Endodermal cell (in vitro differentiated cells): ENCODE measurements around the gene PTPRN2. TPM values are rescaled to one million over a fixed set of nuclear protein-coding genes. Genes with fewer than 3 reads are reported as not detected.

Experiments used
- DNase-seq: peaks from one replicate; pipeline ENCODE4 v3.0.0-alpha.2; 2017
- H3K27ac ChIP-seq: 2 replicates; pipeline ENCODE4 v1.5.1; 2013; ENCODE audit warnings: mild to moderate bottlenecking, low read depth, low read length, moderate library complexity
- H3K27me3 ChIP-seq: 2 replicates; pipeline ENCODE4 v1.6.1; 2013; ENCODE audit warnings: mild to moderate bottlenecking, low read length, moderate library complexity; ENCODE audit not compliant: insufficient read depth, control insufficient read depth, poor library complexity, severe bottlenecking
- H3K36me3 ChIP-seq: 2 replicates; pipeline ENCODE4 v1.7.0; 2013; ENCODE audit warnings: mild to moderate bottlenecking, low read length, moderate library complexity; ENCODE audit not compliant: control insufficient read depth, insufficient read depth
- H3K4me1 ChIP-seq: one replicate; pipeline ENCODE4 v1.7.0; 2013; ENCODE audit warnings: low read length; ENCODE audit not compliant: control insufficient read depth, insufficient read depth
- H3K4me3 ChIP-seq: 2 replicates; pipeline ENCODE4 v1.5.1; 2013; ENCODE audit warnings: mild to moderate bottlenecking, low read length, moderate library complexity
- H3K9ac ChIP-seq: 2 replicates; pipeline ENCODE4 v1.6.1; 2013; ENCODE audit warnings: mild to moderate bottlenecking, low read length, moderate library complexity; ENCODE audit not compliant: poor library complexity, severe bottlenecking; ENCODE audit errors: extremely low read depth
- H3K9me3 ChIP-seq: 2 replicates; pipeline ENCODE4 v1.6.1; 2013; ENCODE audit warnings: mild to moderate bottlenecking, low read length, moderate library complexity; ENCODE audit not compliant: control insufficient read depth
- H3K27ac Mint-ChIP-seq: 2 replicates; pipeline ENCODE4 v1.8.0; 2020; ENCODE audit warnings: mixed read lengths
- H3K27me3 Mint-ChIP-seq: 2 replicates; pipeline ENCODE4 v1.8.0; 2021; ENCODE audit warnings: mild to moderate bottlenecking, mixed read lengths; ENCODE audit not compliant: insufficient read depth
- H3K36me3 Mint-ChIP-seq: 2 replicates; pipeline ENCODE4 v1.8.0; 2020; ENCODE audit warnings: low read depth, mixed read lengths
- H3K4me1 Mint-ChIP-seq: 2 replicates; pipeline ENCODE4 v1.8.0; 2020; ENCODE audit warnings: mixed read lengths
- H3K4me3 Mint-ChIP-seq: 2 replicates; pipeline ENCODE4 v1.8.0; 2020; ENCODE audit warnings: mild to moderate bottlenecking, moderate library complexity, mixed read lengths
- H3K9me3 Mint-ChIP-seq: 2 replicates; pipeline ENCODE4 v1.8.0; 2020; ENCODE audit warnings: mild to moderate bottlenecking, mixed read lengths
- WGBS, 2 experiments: methylation state at CpG; one replicate each; pipeline versions ENCODE4 v1.1.5 to v1.1.7; 2013; ENCODE audit warnings: missing lambda C conversion rate in 2 of 2, mixed read lengths in 1 of 2; ENCODE audit not compliant: insufficient coverage in 1 of 2, insufficient read length in 1 of 2; 5-methylcytosine and 5-hydroxymethylcytosine counted together
- total RNA-seq, 2 donors: library from RNA; stranded (reverse); fragmentation: NEBNext Ultra II Directional in 1 of 2; extraction: Animal tissue kit (Norgen Biotek cat#: 25700) in 1 of 2; gene quantifications; 2 replicates in 1 of 2; 3 replicates in 1 of 2; pipeline ENCODE4 v1.2.1, GENCODE V29; 2021
- TF ChIP-seq, protein P1 (sequence below): fragments of 200-600 bp; sonication (generic); conservative IDR thresholded peaks from 2 replicates; pipeline ENCODE4 v1.5.0; 2021; ENCODE audit warnings: antibody characterized with exemption, mild to moderate bottlenecking

Gene PTPRN2
- total RNA-seq, 2 donors from 2014 or later, result 0.69 to 1.2 TPM

- WGBS, 2 experiments, result 82 to 100% methylated on average over 1 to 11 of the region's 11 CpGs
Observed at GRCh38 chr7:157620616-157621015, 967.0 kb downstream of the PTPRN2 start.

DNA sequence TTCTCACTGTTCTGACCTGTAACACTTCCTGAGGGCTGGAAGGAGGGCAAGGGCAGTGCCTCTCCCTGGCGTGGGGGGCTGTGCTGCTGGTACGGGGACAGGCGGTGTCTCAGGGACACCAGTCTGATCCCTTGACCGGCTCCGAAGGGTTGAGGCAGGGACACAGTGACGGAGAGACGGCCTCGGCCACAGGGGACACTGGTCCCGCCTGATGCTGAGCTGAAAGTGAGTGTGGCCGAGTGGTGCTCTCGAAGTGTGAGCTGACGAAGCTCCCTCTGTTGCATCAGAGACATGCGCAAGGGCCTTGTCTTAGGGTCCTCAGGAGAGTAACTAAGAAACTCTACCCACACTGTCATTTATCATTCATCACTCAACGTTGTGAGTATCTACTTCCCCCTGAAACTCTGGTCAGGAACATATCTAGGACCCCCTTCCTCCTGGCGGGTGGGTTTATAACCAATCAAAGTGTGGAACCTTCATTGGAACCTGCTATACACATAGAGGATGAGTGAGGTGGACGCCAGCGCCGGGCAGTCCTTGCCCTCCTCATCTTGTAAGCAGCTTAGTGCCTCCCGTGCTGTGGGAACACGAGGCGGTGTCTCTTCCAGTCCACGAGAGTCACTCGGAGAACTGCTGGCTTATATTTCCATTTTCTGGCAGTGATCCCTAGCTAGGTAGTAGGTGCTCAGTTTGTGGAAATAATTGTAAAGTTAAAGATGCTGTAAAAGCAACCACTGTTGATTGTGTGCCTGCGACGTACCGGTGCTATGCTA is 967.7 kb downstream of the PTPRN2 start:
- Histone ChIP-seq H3K36me3 (no peaks in the 10 kb centered on the region), H3K9ac (no peak overlapping the region), H3K4me3 (no peak overlapping the region), H3K4me1 (no peaks in the 10 kb centered on the region), H3K9me3 (peaks cover 71% of the 10 kb centered on the region), H3K27me3 (no peaks in the 10 kb centered on the region), H3K27ac (no peak overlapping the region)
- WGBS, 2 experiments, result 85 to 88% methylated on average over 22 to 26 of the region's 26 CpGs
- Mint-ChIP-seq H3K4me3 (no peak overlapping the region), H3K27ac (no peak overlapping the region), H3K27me3 (peaks cover 3% of the 10 kb centered on the region), H3K9me3 (no peaks in the 10 kb centered on the region), H3K36me3 (no peaks in the 10 kb centered on the region), H3K4me1 (no peaks in the 10 kb centered on the region)
- no peak for DNase-seq
- TF ChIP-seq, protein P1, sequence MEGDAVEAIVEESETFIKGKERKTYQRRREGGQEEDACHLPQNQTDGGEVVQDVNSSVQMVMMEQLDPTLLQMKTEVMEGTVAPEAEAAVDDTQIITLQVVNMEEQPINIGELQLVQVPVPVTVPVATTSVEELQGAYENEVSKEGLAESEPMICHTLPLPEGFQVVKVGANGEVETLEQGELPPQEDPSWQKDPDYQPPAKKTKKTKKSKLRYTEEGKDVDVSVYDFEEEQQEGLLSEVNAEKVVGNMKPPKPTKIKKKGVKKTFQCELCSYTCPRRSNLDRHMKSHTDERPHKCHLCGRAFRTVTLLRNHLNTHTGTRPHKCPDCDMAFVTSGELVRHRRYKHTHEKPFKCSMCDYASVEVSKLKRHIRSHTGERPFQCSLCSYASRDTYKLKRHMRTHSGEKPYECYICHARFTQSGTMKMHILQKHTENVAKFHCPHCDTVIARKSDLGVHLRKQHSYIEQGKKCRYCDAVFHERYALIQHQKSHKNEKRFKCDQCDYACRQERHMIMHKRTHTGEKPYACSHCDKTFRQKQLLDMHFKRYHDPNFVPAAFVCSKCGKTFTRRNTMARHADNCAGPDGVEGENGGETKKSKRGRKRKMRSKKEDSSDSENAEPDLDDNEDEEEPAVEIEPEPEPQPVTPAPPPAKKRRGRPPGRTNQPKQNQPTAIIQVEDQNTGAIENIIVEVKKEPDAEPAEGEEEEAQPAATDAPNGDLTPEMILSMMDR, result no peak

More at GRCh38 chr7:157620616-157621015, 967.0 kb downstream of the PTPRN2 start:
- no peak overlapping the region for H3K27ac ChIP-seq
- no peak for DNase-seq
- TF ChIP-seq, protein P1, result no peak
- H3K4me1 Mint-ChIP-seq, result no peaks in the 10 kb centered on the region
- peaks cover 3% of the 10 kb centered on the region for H3K27me3 Mint-ChIP-seq
- no peaks in the 10 kb centered on the region for H3K4me1 ChIP-seq
- no peak overlapping the region for H3K4me3 Mint-ChIP-seq
- no peak overlapping the region for H3K9ac ChIP-seq
- H3K27ac Mint-ChIP-seq, result no peak overlapping the region
- no peaks in the 10 kb centered on the region for H3K27me3 ChIP-seq
- no peaks in the 10 kb centered on the region for H3K36me3 Mint-ChIP-seq
- no peaks in the 10 kb centered on the region for H3K9me3 Mint-ChIP-seq
- H3K9me3 ChIP-seq, result peaks cover 77% of the 10 kb centered on the region
- H3K4me3 ChIP-seq, result no peak overlapping the region
- no peaks in the 10 kb centered on the region for H3K36me3 ChIP-seq

DNA sequence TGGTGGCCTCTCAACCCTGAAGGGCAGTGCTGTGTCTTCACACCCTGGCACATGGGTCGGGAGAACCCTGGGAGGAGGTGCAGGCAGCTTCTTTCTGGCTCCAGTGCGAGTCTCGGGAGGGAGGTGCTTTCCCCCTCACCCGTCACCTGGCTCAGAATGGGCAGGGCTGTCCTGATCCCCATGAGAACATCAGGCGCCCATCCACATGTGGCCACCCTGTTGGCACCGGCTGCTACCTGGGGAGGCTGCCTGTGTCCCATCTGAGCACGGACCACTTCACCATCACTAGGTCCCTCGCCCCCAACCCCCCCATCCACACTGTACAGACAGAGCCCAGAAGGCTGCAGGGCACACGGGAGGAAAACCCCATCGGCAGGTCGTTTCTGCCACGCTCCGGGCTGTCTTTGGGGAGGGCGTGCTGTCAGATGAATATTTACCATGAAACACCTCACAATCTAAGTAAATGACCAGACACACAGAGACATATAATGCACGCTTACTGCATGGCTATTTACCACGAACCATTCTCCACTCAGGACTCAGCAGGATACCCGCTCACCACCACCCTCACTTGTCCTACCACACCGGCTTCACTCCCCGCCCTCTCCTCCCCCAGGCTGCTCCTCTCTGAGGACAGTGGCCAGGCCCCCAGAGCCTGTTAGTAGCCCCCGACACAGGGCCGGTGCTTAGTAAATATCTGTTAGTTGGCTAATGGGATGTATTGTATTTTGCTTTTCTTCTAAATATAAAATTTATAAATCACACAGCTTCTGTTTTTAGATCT is 968.6 kb downstream of the PTPRN2 start:
- TF ChIP-seq, protein P1, result no peak
- H3K9ac ChIP-seq, result no peak overlapping the region
- no peaks in the 10 kb centered on the region for H3K4me1 ChIP-seq
- Mint-ChIP-seq H3K4me1 (no peaks in the 10 kb centered on the region), H3K4me3 (no peak overlapping the region), H3K9me3 (no peaks in the 10 kb centered on the region), H3K27me3 (peaks cover 11% of the 10 kb centered on the region), H3K27ac (no peak overlapping the region), H3K36me3 (no peaks in the 10 kb centered on the region)
- H3K4me3 ChIP-seq, result no peak overlapping the region
- no peaks in the 10 kb centered on the region for H3K27me3 ChIP-seq
- no peak for DNase-seq
- WGBS, 2 experiments, result 75 to 77% methylated on average over 8 to 19 of the region's 21 CpGs
- H3K36me3 ChIP-seq, result no peaks in the 10 kb centered on the region
- H3K9me3 ChIP-seq, result peaks cover 68% of the 10 kb centered on the region
- H3K27ac ChIP-seq, result no peak overlapping the region
